RWPE2 (cell line): ENCODE data around the gene KLK15.

Source experiments
- ATAC-seq: fragments of 200-7000 bp; cut with Tn5 transposase; 3 replicates; pipeline ENCODE4 v1.9.1; 2021; ENCODE audit warnings: low read depth
- DNase-seq: peaks from one replicate; pipeline ENCODE4 v3.0.0-alpha.2; 2020; ENCODE audit warnings: low spot score
- H3K27ac ChIP-seq: fragments of 450-650 bp; 2 replicates; pipeline ENCODE4 v1.5.1; 2017; ENCODE audit warnings: mild to moderate bottlenecking; ENCODE audit not compliant: poor library complexity, severe bottlenecking
- H3K27me3 ChIP-seq: fragments of 250-450 bp; sonication (Bioruptor Pico); 2 replicates; pipeline ENCODE4 v1.5.1; 2021; ENCODE audit warnings: mild to moderate bottlenecking, moderate library complexity; ENCODE audit not compliant: insufficient read depth, poor library complexity, severe bottlenecking
- H3K36me3 ChIP-seq: fragments of 250-450 bp; sonication (Bioruptor Pico); 2 replicates; pipeline ENCODE4 v1.5.1; 2020; ENCODE audit warnings: low read depth, mild to moderate bottlenecking, moderate library complexity
- H3K4me1 ChIP-seq: fragments of 250-450 bp; sonication (Bioruptor Pico); 2 replicates; pipeline ENCODE4 v1.5.1; 2021; ENCODE audit warnings: mild to moderate bottlenecking, moderate library complexity; ENCODE audit not compliant: insufficient read depth, poor library complexity, severe bottlenecking
- H3K4me3 ChIP-seq: fragments of 250-450 bp; sonication (Bioruptor Pico); 2 replicates; pipeline ENCODE4 v1.5.1; 2021; ENCODE audit warnings: mild to moderate bottlenecking, moderate library complexity; ENCODE audit not compliant: severe bottlenecking
- H3K9me3 ChIP-seq: fragments of 250-450 bp; sonication (Bioruptor Pico); 2 replicates; pipeline ENCODE4 v1.5.1; 2021; ENCODE audit warnings: mild to moderate bottlenecking, moderate library complexity; ENCODE audit not compliant: severe bottlenecking
- TF ChIP-seq, protein P1 (sequence below): fragments of 450-650 bp; IDR thresholded peaks from one replicate; pipeline ENCODE4 v1.5.1; 2017; ENCODE audit warnings: mild to moderate bottlenecking, moderate library complexity; ENCODE audit not compliant: poor library complexity, severe bottlenecking

The KLK15 gene

DNA sequence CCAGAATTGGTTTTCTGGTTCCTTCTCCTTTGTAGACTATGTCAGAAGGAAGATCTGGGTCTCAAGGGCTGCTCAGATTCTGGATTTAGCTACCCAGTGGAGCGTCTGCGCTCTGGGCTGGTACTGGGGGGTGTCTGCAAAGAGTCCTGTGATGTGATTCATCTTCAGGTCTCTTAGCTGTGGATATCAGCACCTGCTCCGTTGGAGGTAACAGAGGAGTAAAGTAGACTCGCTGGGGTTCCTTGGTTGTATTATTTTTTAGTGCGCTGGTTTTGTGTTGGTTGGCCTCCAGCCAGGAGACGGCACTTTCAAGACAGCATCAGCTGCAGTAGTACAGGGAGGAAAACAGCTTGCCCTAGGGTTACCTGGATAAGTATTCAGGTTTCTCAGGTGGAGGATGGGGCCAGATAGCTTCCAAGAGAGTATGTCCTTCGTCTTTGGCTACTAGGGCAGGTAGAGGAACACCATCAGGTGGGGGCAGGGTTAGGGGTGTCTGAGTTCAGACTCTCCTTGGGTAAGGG lies 10.4 kb upstream of the KLK15 start:
- peaks cover 8% of the 10 kb centered on the region for H3K27me3 ChIP-seq

DNA sequence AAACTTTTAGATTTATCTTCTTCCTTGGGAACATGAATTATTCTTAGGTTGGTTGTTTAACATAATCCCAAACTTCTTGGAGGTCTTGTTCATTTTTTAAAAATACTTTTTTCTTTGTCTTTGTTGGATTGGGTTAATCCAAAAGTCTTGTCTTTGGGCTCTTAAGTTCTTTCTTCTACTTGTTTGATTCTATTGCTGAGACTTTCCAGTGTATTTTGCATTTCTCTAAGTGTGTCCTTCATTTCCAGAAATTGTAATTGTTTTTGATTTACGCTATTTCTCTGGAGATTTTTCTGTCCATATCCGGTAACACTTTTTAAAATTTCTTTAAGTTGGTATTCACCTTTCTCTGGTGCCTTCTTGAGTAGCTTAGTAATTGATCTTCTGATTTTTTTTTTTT lies 9.8 kb upstream of the KLK15 start:
- no peak overlapping the region for H3K4me3 ChIP-seq
- no peaks in the 10 kb centered on the region for H3K36me3 ChIP-seq
- ATAC-seq = no peak
- TF ChIP-seq, protein P1, sequence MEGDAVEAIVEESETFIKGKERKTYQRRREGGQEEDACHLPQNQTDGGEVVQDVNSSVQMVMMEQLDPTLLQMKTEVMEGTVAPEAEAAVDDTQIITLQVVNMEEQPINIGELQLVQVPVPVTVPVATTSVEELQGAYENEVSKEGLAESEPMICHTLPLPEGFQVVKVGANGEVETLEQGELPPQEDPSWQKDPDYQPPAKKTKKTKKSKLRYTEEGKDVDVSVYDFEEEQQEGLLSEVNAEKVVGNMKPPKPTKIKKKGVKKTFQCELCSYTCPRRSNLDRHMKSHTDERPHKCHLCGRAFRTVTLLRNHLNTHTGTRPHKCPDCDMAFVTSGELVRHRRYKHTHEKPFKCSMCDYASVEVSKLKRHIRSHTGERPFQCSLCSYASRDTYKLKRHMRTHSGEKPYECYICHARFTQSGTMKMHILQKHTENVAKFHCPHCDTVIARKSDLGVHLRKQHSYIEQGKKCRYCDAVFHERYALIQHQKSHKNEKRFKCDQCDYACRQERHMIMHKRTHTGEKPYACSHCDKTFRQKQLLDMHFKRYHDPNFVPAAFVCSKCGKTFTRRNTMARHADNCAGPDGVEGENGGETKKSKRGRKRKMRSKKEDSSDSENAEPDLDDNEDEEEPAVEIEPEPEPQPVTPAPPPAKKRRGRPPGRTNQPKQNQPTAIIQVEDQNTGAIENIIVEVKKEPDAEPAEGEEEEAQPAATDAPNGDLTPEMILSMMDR = no peak
- no peaks in the 10 kb centered on the region for H3K4me1 ChIP-seq
- no peak for DNase-seq
- peaks cover 5% of the 10 kb centered on the region for H3K27me3 ChIP-seq
- no peaks in the 10 kb centered on the region for H3K9me3 ChIP-seq
- no peak overlapping the region for H3K27ac ChIP-seq

More for the DNA sequence above, 10.4 kb upstream of the KLK15 start:
- TF ChIP-seq, protein P1 = no peak
- ATAC-seq (no peak), DNase-seq (no peak)
- Histone ChIP-seq H3K27ac (no peak overlapping the region), H3K4me3 (no peak overlapping the region), H3K9me3 (no peaks in the 10 kb centered on the region), H3K36me3 (no peaks in the 10 kb centered on the region), H3K4me1 (no peaks in the 10 kb centered on the region)

- H3K36me3 ChIP-seq = no peaks in the 10 kb centered on the region
- H3K27ac ChIP-seq = no peak overlapping the region
- no peaks in the 10 kb centered on the region for H3K9me3 ChIP-seq
- DNase-seq = no peak
- ATAC-seq = no peak
- TF ChIP-seq, protein P1 = no peak
- H3K4me3 ChIP-seq = no peak overlapping the region
- no peaks in the 10 kb centered on the region for H3K4me1 ChIP-seq
- H3K27me3 ChIP-seq = peaks cover 5% of the 10 kb centered on the region
Measured at GRCh38 chr19:50842130-50842529, 8.8 kb upstream of the KLK15 start.

GRCh38 chr19:50839712-50840655 lies 6.6 kb upstream of the KLK15 start:
- peaks cover 3% of the 10 kb centered on the region for H3K4me1 ChIP-seq
- no peaks in the 10 kb centered on the region for H3K9me3 ChIP-seq
- no peak for ATAC-seq
- TF ChIP-seq, protein P1 = no peak
- no peaks in the 10 kb centered on the region for H3K36me3 ChIP-seq
- no peak for DNase-seq
- no peaks in the 10 kb centered on the region for H3K27me3 ChIP-seq
- H3K27ac ChIP-seq = no peak overlapping the region
- H3K4me3 ChIP-seq = no peak overlapping the region

DNA sequence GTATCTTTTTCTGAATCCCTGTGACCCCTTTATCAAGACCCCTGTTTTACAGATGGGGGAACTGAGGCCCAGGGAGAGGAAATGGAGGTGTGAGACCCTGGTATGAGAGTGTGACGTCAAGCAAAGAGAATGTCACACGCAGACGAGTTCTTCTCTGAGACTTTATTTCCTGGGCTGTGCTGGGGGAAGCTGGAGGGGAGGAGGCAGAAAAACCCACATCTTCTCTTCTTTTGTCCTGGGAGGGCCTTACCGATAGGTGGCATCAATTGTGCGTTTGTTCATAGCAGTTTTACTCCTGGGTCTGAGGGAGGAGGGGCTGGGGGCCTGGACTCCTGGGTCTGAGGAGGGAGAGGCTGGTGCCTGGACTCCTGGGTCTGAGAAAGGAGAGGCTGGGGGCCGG lies 4.9 kb upstream of the KLK15 start:
- ATAC-seq (no peak), DNase-seq (no peak)
- H3K9me3 ChIP-seq = no peaks in the 10 kb centered on the region
- TF ChIP-seq, protein P1 = no peak
- no peak overlapping the region for H3K27ac ChIP-seq
- no peaks in the 10 kb centered on the region for H3K36me3 ChIP-seq
- no peak overlapping the region for H3K4me3 ChIP-seq
- H3K27me3 ChIP-seq = no peaks in the 10 kb centered on the region
- peaks cover 3% of the 10 kb centered on the region for H3K4me1 ChIP-seq
